HL-60 (cell line): ENCODE data around the gene SH3RF3.

Experiments used
- DNase-seq, 2 experiments: peaks; one replicate each; pipeline ENCODE4 v3.0.0-alpha.2; 2010 to 2020; ENCODE audit warnings: low read depth in 1 of 2, low spot score in 1 of 2
- H3K27ac ChIP-seq: fragments of 250-450 bp; sonication (Bioruptor Pico); replicated peaks from 2 replicates; pipeline ENCODE4 v1.5.1; 2020; ENCODE audit warnings: mild to moderate bottlenecking, moderate library complexity
- H3K27me3 ChIP-seq: fragments of 250-450 bp; sonication (Bioruptor Pico); 2 replicates; pipeline ENCODE4 v1.5.1; 2021; ENCODE audit warnings: mild to moderate bottlenecking, moderate library complexity; ENCODE audit not compliant: insufficient read depth, poor library complexity, severe bottlenecking
- H3K4me3 ChIP-seq: replicated peaks from 2 replicates; pipeline ENCODE4 v1.5.1; 2011; ENCODE audit warnings: mild to moderate bottlenecking, control low read depth, low read length; ENCODE audit not compliant: insufficient read depth
- CTCF ChIP-seq: IDR thresholded peaks from one replicate; pipeline ENCODE4 v1.5.1; 2011; ENCODE audit warnings: low read length, control low read depth, inconsistent platforms; ENCODE audit not compliant: insufficient read depth
- GABPA ChIP-seq: IDR thresholded peaks from 2 replicates; pipeline ENCODE4 v1.6.1; 2012; ENCODE audit warnings: low read depth
- POLR2AphosphoS5 ChIP-seq: IDR thresholded peaks from 2 replicates; pipeline ENCODE4 v1.6.1; 2012; ENCODE audit warnings: low read depth
- REST ChIP-seq: IDR thresholded peaks from 2 replicates; pipeline ENCODE4 v1.6.1; 2012; ENCODE audit warnings: low read depth; ENCODE audit not compliant: insufficient replicate concordance
- SPI1 ChIP-seq: IDR thresholded peaks from 2 replicates; pipeline ENCODE4 v1.6.1; 2012; ENCODE audit warnings: low read depth, mild to moderate bottlenecking, borderline replicate concordance

The SH3RF3 gene

GRCh38 chr2:109422758-109423500 lies 293.9 kb downstream of the SH3RF3 start:
- no peak overlapping the region for H3K27ac ChIP-seq
- no peak overlapping the region for H3K4me3 ChIP-seq
- DNase-seq, result no peak
- no peaks in the 10 kb centered on the region for H3K27me3 ChIP-seq
- no peak for TF ChIP-seq CTCF
- TF ChIP-seq GABPA, result no peak
- TF ChIP-seq REST, result no peak
- TF ChIP-seq POLR2AphosphoS5, result no peak
- TF ChIP-seq SPI1, result no peak

- Histone ChIP-seq H3K4me3 (no peak overlapping the region), H3K27ac (no peak overlapping the region), H3K27me3 (no peaks in the 10 kb centered on the region)
- TF ChIP-seq CTCF, result no peak
- TF ChIP-seq POLR2AphosphoS5, result no peak
- TF ChIP-seq REST, result no peak
- TF ChIP-seq SPI1, result no peak
- no peak for TF ChIP-seq GABPA
- no peak for DNase-seq
Measured at GRCh38 chr2:109423556-109424359, 294.8 kb downstream of the SH3RF3 start.

- H3K27me3 ChIP-seq, result no peaks in the 10 kb centered on the region
- DNase-seq, result no peak
- no peak for TF ChIP-seq POLR2AphosphoS5
- TF ChIP-seq GABPA, result no peak
- TF ChIP-seq CTCF, result no peak
- TF ChIP-seq SPI1, result no peak
- H3K4me3 ChIP-seq, result no peak overlapping the region
- H3K27ac ChIP-seq, result no peak overlapping the region
Measured at GRCh38 chr2:109425411-109425810, 296.4 kb downstream of the SH3RF3 start.
